Measurements from ENCODE around the gene NECTIN1.

DNA sequence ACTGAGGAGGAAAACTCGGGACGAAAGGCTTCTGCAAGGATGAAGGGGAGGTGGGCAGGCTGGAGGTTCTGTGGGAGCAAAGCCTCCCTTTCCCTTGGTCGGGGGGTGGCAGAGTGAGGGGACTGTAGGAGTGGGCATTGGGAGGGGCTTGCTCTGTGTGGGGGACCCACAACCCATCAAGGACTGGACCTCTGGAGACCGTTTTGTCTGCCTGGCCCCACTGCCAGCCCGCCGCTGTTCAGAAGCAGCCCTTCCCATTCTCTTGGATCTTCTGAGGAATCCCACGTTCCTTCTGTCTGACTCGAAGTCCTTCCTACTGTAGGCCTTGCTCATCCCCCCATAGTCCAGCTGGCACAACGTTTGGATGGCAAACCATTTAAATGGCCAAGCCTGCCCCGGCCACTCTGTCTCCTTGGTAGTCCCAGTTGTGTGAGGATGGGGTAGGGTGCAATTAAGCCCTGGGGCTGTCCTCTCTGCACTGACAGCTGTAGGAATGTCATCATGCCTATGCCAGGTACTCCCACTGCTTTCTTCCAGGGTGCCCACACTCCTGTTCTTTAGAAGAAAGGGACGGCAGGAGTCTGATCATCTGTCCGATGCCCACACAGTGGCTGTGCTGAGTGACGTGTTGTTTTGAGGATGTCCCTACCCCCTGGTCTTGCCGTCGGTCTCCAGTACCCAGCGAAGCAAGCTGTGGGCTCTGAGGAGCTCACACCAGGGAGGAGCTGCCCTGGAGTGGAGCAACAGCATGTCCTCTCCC is 17.0 kb upstream of the NECTIN1 start:
- no peak for TF ChIP-seq EHMT2 (IDR thresholded peaks at IDR 0.05; ENCODE audit: borderline replicate concordance, low read depth, low read length)
- TF ChIP-seq, protein P1, sequence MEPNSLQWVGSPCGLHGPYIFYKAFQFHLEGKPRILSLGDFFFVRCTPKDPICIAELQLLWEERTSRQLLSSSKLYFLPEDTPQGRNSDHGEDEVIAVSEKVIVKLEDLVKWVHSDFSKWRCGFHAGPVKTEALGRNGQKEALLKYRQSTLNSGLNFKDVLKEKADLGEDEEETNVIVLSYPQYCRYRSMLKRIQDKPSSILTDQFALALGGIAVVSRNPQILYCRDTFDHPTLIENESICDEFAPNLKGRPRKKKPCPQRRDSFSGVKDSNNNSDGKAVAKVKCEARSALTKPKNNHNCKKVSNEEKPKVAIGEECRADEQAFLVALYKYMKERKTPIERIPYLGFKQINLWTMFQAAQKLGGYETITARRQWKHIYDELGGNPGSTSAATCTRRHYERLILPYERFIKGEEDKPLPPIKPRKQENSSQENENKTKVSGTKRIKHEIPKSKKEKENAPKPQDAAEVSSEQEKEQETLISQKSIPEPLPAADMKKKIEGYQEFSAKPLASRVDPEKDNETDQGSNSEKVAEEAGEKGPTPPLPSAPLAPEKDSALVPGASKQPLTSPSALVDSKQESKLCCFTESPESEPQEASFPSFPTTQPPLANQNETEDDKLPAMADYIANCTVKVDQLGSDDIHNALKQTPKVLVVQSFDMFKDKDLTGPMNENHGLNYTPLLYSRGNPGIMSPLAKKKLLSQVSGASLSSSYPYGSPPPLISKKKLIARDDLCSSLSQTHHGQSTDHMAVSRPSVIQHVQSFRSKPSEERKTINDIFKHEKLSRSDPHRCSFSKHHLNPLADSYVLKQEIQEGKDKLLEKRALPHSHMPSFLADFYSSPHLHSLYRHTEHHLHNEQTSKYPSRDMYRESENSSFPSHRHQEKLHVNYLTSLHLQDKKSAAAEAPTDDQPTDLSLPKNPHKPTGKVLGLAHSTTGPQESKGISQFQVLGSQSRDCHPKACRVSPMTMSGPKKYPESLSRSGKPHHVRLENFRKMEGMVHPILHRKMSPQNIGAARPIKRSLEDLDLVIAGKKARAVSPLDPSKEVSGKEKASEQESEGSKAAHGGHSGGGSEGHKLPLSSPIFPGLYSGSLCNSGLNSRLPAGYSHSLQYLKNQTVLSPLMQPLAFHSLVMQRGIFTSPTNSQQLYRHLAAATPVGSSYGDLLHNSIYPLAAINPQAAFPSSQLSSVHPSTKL (CRISPR knock-in tag; IDR thresholded peaks at IDR 0.05), result no peak

Measured in HepG2 (cell line).